ENCODE data around the gene SMIM1. TPM values are rescaled to one million over a fixed set of nuclear protein-coding genes. Genes with fewer than 3 reads are reported as not detected.

Gene SMIM1
- polyA plus RNA-seq, 3 donors, result 1.1 to 2.7 (median 1.4) TPM

DNA sequence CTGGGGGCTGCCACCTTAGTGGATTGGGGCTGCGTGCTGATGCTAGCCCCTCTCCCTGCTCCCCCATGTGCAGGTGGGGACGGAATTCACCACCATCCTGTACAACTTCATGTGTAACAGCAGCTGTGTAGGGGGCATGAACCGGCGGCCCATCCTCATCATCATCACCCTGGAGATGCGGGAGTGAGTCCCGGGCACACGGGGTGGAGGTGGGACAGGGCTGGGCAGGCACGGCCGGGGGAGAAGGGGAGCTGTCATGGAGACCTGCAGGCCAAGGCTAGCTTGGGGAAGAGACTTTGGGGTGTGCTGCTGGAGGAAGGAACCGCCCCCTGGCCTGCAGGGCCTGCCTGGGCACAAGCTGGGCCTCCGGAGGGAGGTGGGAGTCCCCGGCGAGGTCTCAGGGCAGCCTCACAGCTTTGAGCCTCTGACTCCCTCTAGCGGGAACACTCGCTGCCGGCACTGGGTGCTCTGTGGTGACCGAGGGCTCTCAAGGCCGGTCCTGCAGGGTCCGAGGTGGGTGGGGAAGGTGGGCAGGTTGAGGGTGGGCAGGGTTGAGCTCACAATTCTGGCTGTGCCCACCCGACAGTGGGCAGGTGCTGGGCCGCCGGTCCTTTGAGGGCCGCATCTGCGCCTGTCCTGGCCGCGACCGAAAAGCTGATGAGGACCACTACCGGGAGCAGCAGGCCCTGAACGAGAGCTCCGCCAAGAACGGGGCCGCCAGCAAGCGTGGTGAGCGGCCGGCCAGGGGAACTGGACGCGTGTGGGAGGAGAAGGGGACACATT, 45.3 kb upstream of the SMIM1 start:
- no peaks in the 10 kb centered on the region for H3K36me3 ChIP-seq (replicated peaks in 1 of 2; ENCODE audit: control insufficient read depth in 1 of 2, insufficient read depth in 2 of 2, low read length in 2 of 2)
- H3K79me2 ChIP-seq (ENCODE audit: insufficient read depth, low read length), result no peaks in the 10 kb centered on the region
- H3K4me2 ChIP-seq (replicated peaks; ENCODE audit: extremely low read depth, low read length, poor library complexity, severe bottlenecking), result no peak overlapping the region
- Mint-ChIP-seq H3K9me3 (no peaks in the 10 kb centered on the region), H3K27me3 (ENCODE audit: low read depth in 3 of 3) (peaks cover 2 to 11% (median 5%) of the 10 kb centered on the region in 3 donors), H3K27ac (peak overlapping the region in 1 of 7 donors; percentile 61), H3K4me1 (no peaks in the 10 kb centered on the region), H3K36me3 (no peaks in the 10 kb centered on the region), H3K4me3 (no peak overlapping the region)
- H3K27me3 ChIP-seq (ENCODE audit: control insufficient read depth in 2 of 2, insufficient read depth in 2 of 2, low read length in 2 of 2), result no peaks in the 10 kb centered on the region
- no peak overlapping the region for H3K9ac ChIP-seq (ENCODE audit: insufficient read depth, low read length, poor library complexity, severe bottlenecking)
- no peaks in the 10 kb centered on the region for H3K9me3 ChIP-seq (replicated peaks in 1 of 2; ENCODE audit: control insufficient read depth in 1 of 2, insufficient read depth in 1 of 2, low read length in 2 of 2)
- no peaks in the 10 kb centered on the region for H3K4me1 ChIP-seq (ENCODE audit: control insufficient read depth in 1 of 2, insufficient read depth in 2 of 2, low read length in 2 of 2)
- H3K4me3 ChIP-seq (replicated peaks in 1 of 3; ENCODE audit: low read depth in 2 of 3, low read length in 3 of 3), result no peak overlapping the region
- H4K20me1 ChIP-seq (ENCODE audit: insufficient read depth, low read length), result no peaks in the 10 kb centered on the region
- DNase-seq, result no peak
- intact Hi-C loops (cut with micrococcal nuclease), result loop anchor here in 1 of 2 donors (10.0 kb wide), 2 partner anchors 162 to 232 kb away; no protein-coding TSS in a partner anchor
- TF ChIP-seq, protein P1, sequence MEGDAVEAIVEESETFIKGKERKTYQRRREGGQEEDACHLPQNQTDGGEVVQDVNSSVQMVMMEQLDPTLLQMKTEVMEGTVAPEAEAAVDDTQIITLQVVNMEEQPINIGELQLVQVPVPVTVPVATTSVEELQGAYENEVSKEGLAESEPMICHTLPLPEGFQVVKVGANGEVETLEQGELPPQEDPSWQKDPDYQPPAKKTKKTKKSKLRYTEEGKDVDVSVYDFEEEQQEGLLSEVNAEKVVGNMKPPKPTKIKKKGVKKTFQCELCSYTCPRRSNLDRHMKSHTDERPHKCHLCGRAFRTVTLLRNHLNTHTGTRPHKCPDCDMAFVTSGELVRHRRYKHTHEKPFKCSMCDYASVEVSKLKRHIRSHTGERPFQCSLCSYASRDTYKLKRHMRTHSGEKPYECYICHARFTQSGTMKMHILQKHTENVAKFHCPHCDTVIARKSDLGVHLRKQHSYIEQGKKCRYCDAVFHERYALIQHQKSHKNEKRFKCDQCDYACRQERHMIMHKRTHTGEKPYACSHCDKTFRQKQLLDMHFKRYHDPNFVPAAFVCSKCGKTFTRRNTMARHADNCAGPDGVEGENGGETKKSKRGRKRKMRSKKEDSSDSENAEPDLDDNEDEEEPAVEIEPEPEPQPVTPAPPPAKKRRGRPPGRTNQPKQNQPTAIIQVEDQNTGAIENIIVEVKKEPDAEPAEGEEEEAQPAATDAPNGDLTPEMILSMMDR (IDR thresholded peaks at IDR 0.05), result no peak
- WGBS (ENCODE audit: insufficient coverage), result 51% methylated on average over 32 of the region's 37 CpGs
- no peak overlapping the region for H2AFZ ChIP-seq (ENCODE audit: insufficient read depth, low read depth, low read length, poor library complexity, severe bottlenecking)
- H3K27ac ChIP-seq (ENCODE audit: low read depth in 1 of 2, low read length in 2 of 2), result no peak overlapping the region

DNA sequence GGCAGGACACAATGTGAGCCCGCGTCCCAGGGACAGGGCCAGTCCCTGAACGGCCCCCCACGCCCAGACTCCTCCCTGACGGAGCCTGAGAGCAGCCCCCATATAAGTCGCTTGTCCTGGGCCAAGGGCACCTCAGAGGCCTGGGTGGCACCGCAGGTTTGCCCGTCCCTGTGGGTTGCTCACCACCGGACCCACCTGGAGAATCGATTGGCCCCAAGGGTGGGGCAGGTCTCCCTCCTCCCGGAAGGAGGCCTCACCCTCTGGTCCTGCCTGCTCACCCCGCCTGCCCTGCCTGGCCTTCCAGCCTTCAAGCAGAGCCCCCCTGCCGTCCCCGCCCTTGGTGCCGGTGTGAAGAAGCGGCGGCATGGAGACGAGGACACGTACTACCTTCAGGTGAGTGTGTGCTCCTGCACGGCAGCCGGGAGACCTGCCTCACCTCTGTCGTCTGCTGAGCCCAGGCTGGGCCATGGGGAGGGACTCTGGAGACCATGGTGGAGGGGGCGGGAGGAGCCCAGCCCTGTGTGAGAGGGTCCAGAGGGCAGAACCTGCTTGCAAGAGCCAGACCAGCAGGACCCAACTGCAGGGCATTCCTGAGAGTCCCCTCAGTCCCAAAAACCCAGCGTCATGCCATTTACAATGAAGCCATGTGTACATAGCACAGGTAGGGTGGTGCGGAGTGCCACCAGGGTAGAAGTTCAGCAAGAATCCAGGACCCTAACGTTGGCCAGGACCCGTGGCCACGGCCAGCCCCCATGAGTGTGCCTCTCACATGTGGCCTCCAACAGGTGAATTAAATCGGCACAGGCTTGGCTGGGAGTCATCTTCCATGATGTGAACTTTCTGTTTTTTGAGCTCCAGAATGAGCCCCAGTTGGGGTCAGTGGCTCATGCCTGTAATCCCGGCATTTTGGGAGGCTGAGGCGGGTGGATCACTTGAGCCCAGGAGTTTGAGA, 44.4 kb upstream of the SMIM1 start:
- Histone ChIP-seq H2AFZ (ENCODE audit: insufficient read depth, low read depth, low read length, poor library complexity, severe bottlenecking) (no peak overlapping the region), H3K9ac (ENCODE audit: insufficient read depth, low read length, poor library complexity, severe bottlenecking) (no peak overlapping the region), H3K4me1 (ENCODE audit: control insufficient read depth in 1 of 2, insufficient read depth in 2 of 2, low read length in 2 of 2) (no peaks in the 10 kb centered on the region), H3K27ac (ENCODE audit: low read depth in 1 of 2, low read length in 2 of 2) (no peak overlapping the region), H3K4me2 (replicated peaks; ENCODE audit: extremely low read depth, low read length, poor library complexity, severe bottlenecking) (no peak overlapping the region), H4K20me1 (ENCODE audit: insufficient read depth, low read length) (no peaks in the 10 kb centered on the region), H3K27me3 (ENCODE audit: control insufficient read depth in 2 of 2, insufficient read depth in 2 of 2, low read length in 2 of 2) (no peaks in the 10 kb centered on the region), H3K36me3 (replicated peaks in 1 of 2; ENCODE audit: control insufficient read depth in 1 of 2, insufficient read depth in 2 of 2, low read length in 2 of 2) (no peaks in the 10 kb centered on the region), H3K4me3 (replicated peaks in 1 of 3; ENCODE audit: low read depth in 2 of 3, low read length in 3 of 3) (no peak overlapping the region), H3K9me3 (replicated peaks in 1 of 2; ENCODE audit: control insufficient read depth in 1 of 2, insufficient read depth in 1 of 2, low read length in 2 of 2) (no peaks in the 10 kb centered on the region), H3K79me2 (ENCODE audit: insufficient read depth, low read length) (no peaks in the 10 kb centered on the region)
- no peak overlapping the region for H3K27ac Mint-ChIP-seq
- intact Hi-C loops (cut with micrococcal nuclease), result loop anchor here in 1 of 2 donors (10.0 kb wide), 2 partner anchors 163 to 233 kb away; no protein-coding TSS in a partner anchor
- TF ChIP-seq, protein P1 (IDR thresholded peaks at IDR 0.05), result no peak
- no peak overlapping the region for H3K4me3 Mint-ChIP-seq
- no peak for DNase-seq
- peaks cover 2 to 15% (median 7%) of the 10 kb centered on the region in 3 donors for H3K27me3 Mint-ChIP-seq (ENCODE audit: low read depth in 3 of 3)
- 91% methylated on average over 29 of the region's 31 CpGs for WGBS (ENCODE audit: insufficient coverage)
- H3K4me1 Mint-ChIP-seq, result no peaks in the 10 kb centered on the region
- no peaks in the 10 kb centered on the region for H3K36me3 Mint-ChIP-seq
- no peaks in the 10 kb centered on the region for H3K9me3 Mint-ChIP-seq
